Effector memory CD4-positive, alpha-beta T cell (primary cell): Measurements from ENCODE around the gene TRPC6.

ENCODE experiments used
- DNase-seq, 3 donors: peaks; one replicate each; pipeline ENCODE4 v3.0.0-alpha.2; 2020
- H3K27ac ChIP-seq: 2 replicates; pipeline ENCODE4 v1.7.0; 2013; ENCODE audit warnings: mild to moderate bottlenecking, low read length, moderate library complexity; ENCODE audit not compliant: insufficient read depth, poor library complexity, severe bottlenecking
- H3K27me3 ChIP-seq: replicated peaks from 2 replicates; pipeline ENCODE4 v1.7.0; 2013; ENCODE audit warnings: mild to moderate bottlenecking, low read length; ENCODE audit not compliant: insufficient read depth, control insufficient read depth, poor library complexity, severe bottlenecking
- H3K36me3 ChIP-seq: 2 replicates; pipeline ENCODE4 v1.7.0; 2013; ENCODE audit warnings: mild to moderate bottlenecking, low read length, moderate library complexity; ENCODE audit not compliant: control insufficient read depth, insufficient read depth
- H3K4me1 ChIP-seq: 2 replicates; pipeline ENCODE4 v1.7.0; 2013; ENCODE audit warnings: low read length, mild to moderate bottlenecking; ENCODE audit not compliant: control insufficient read depth, insufficient read depth, poor library complexity, severe bottlenecking
- H3K4me3 ChIP-seq: 2 replicates; pipeline ENCODE4 v1.7.0; 2013; ENCODE audit warnings: low read length, low read depth, mild to moderate bottlenecking; ENCODE audit not compliant: insufficient read depth, poor library complexity, severe bottlenecking
- H3K9me3 ChIP-seq: 2 replicates; pipeline ENCODE4 v1.7.0; 2013; ENCODE audit warnings: mild to moderate bottlenecking, low read length, moderate library complexity; ENCODE audit not compliant: control insufficient read depth

Gene TRPC6

DNA sequence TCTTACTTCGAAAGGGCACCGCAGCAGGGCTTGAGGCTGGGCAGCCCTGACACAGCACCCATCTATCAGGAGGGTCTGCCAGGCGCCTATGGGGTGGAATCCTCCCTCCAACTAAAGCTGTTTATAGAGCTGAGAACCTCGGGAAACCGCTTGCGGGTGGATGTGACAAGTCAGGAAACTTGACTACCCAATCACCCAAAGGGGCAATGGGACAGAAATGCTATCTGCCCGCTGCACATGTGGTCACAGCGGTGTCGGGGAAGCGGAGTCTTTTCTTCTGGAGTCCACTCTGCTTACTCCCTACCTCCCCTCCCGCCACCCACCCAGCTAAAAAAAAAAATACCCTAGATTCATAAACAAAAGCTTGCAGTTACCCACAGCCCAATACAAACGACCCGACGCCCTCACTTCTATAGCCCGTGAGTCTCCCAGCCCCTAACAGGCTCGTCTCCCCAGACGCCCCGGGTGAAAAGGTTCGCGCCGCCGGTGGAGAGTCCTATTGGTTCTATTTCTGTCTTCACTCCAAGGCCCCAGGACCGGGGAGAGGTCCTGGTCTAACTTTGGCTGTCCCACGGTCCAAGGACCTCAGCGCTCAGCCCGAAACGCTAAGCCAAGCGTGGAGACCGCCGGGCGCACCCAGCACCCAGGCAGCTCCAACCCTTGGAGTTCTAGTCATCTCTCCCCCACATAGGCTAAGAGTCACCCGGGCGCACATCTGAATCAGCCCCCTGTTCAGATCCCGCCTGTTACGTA is 1.4 kb downstream of the TRPC6 start:
- H3K4me1 ChIP-seq = no peaks in the 10 kb centered on the region
- H3K27me3 ChIP-seq = no peaks in the 10 kb centered on the region
- H3K9me3 ChIP-seq = no peaks in the 10 kb centered on the region
- DNase-seq = no peak
- no peaks in the 10 kb centered on the region for H3K36me3 ChIP-seq
- H3K27ac ChIP-seq = no peak overlapping the region
- H3K4me3 ChIP-seq = no peak overlapping the region

DNA sequence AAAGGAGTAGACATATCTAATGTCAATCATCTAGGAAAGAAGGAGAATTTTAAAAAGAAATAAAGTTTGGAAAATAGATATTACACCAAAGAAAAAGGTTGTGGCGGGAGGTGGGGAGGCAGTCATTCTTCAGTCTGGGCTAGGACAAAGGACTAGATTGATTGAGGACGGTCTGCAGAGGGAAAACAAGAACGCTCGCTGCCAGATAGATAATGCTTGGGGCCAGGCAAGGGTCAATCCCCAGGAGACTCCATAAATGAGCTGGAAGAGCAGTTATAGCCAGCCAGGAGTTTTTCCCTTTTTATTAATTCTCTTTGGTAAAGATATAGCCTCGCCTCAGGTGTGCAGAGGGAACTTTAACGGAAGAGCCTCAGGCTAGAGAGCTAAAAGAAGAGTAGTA is 6.3 kb downstream of the TRPC6 start:
- Histone ChIP-seq H3K27ac (no peak overlapping the region), H3K27me3 (no peaks in the 10 kb centered on the region), H3K4me3 (no peak overlapping the region), H3K4me1 (no peaks in the 10 kb centered on the region), H3K36me3 (no peaks in the 10 kb centered on the region), H3K9me3 (no peaks in the 10 kb centered on the region)
- DNase-seq = no peak

DNA sequence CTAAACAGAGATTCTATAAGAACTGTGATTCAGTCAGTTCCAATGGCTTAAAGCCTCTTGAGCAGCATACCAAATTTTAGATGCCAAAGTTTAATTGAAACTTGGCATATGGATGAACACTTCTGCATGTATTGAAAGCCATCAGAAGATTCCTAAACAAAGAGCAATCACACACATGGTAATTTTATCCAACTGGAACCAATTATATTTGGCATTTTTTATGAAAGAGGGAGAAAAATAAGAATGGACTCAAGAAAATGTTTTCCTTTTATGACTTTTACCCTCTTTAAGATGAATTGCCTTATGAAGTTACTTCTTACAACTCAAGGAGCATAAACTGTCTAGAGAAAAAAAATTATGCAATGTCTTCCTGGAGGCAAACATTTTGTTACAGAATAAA is 7.4 kb downstream of the TRPC6 start:
- Histone ChIP-seq H3K4me1 (no peaks in the 10 kb centered on the region), H3K36me3 (no peaks in the 10 kb centered on the region), H3K4me3 (no peak overlapping the region), H3K27me3 (no peaks in the 10 kb centered on the region), H3K9me3 (no peaks in the 10 kb centered on the region), H3K27ac (no peak overlapping the region)
- DNase-seq = no peak

DNA sequence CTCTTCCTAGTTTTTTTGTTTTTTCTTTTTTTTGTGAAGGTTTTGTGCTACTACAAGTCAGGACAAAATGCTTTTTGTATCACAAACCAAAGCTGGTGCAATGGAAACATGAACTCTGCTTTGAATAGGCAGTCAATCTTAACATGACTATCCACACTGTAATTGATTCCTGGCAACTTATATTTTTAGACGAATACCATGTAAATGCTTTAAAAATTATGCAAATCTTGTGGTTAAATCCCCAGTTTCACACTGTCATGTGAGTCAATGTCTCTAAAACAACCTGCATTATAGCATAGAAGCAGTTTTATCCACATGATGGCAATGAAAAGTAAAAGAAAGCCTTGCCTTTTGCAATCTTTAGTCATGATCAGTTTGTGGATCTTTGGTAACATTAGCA is 8.9 kb downstream of the TRPC6 start:
- no peak overlapping the region for H3K27ac ChIP-seq
- no peaks in the 10 kb centered on the region for H3K36me3 ChIP-seq
- no peaks in the 10 kb centered on the region for H3K4me1 ChIP-seq
- DNase-seq = no peak
- H3K4me3 ChIP-seq = no peak overlapping the region
- no peaks in the 10 kb centered on the region for H3K27me3 ChIP-seq
- no peaks in the 10 kb centered on the region for H3K9me3 ChIP-seq

DNA sequence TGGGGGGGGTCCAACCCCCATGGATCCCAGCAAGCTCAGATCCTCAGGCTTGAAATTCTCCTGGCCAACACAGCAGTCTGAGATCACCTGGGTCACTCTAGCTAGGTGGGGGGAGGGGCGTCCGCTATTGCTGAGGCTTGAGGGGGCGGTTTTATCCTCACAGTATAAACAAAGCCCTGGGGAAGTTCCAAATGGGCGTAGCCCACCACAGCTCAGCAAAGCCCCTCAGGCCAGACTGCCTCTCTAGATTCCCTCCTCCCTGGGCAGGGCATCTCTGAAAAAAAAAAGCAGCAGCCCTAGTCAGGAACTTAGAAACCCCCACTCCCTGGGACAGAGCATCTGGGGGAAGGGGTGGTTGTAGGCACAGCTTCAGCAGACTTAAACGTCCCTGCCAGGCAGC is 16.7 kb downstream of the TRPC6 start:
- H3K9me3 ChIP-seq = no peaks in the 10 kb centered on the region
- H3K4me1 ChIP-seq = no peaks in the 10 kb centered on the region
- no peaks in the 10 kb centered on the region for H3K27me3 ChIP-seq
- no peak overlapping the region for H3K27ac ChIP-seq
- no peak overlapping the region for H3K4me3 ChIP-seq
- no peaks in the 10 kb centered on the region for H3K36me3 ChIP-seq
- DNase-seq = no peak

DNA sequence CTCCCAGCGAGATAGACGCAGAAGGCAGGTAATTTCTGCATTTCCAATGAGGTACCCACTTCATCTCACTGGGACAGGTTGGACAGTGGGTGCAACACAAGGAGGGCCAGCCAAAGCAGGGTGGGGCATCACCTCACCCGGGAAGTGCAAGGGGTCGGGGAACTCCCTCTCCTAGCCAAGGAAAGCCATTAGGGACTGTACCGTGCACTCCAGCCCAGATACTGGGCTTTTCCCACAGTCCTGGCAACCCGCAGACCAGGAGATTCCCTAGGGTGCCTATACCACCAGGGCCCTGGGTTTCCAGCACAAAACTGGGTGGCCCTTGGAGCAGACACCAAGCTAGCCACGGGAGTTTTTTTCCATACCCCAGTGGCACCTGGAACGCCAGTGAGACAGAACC is 17.2 kb downstream of the TRPC6 start:
- no peak for DNase-seq
- Histone ChIP-seq H3K27ac (no peak overlapping the region), H3K9me3 (no peaks in the 10 kb centered on the region), H3K27me3 (no peaks in the 10 kb centered on the region), H3K4me3 (no peak overlapping the region), H3K36me3 (no peaks in the 10 kb centered on the region), H3K4me1 (no peaks in the 10 kb centered on the region)

DNA sequence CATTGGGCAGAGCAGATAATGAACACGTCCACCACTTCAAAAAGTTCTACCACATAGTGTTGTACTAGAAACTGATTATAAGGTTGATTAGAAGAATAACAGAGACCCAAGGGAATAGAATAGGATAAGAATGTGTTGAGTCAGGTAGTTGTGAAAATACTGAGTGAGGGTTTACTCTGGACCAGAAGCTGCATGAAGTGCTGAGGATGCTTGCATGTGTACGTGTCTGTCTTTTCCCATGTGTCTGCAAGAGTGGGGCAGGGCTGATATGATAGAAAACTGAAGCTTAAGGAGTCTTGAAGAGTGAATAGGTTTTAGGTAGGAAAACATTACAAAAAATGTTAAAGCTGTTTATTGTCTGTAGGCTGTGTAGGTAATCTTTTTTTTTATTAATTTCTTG is 20.6 kb downstream of the TRPC6 start:
- Histone ChIP-seq H3K36me3 (no peaks in the 10 kb centered on the region), H3K27ac (no peak overlapping the region), H3K4me1 (no peaks in the 10 kb centered on the region), H3K27me3 (no peaks in the 10 kb centered on the region), H3K9me3 (no peaks in the 10 kb centered on the region), H3K4me3 (no peak overlapping the region)
- no peak for DNase-seq

DNA sequence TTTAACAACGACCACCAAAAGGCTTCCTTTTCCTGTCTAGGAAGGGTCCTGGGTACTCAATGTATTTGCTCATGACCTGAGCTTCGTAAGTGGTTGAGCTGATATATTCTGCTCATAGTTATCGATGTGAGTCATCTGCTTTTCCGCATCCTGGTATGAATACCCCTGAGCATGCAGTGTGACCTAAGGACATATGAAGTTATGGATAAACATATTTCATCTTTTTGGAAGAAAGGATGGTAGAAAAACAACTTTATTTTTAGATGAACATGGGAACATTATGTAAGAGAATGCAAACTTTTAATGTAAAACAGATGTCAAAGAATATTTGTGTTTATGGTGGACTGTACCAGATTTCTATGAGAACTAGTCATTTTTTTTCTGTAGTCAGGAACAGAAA is 28.4 kb downstream of the TRPC6 start:
- no peaks in the 10 kb centered on the region for H3K4me1 ChIP-seq
- H3K9me3 ChIP-seq = no peaks in the 10 kb centered on the region
- H3K36me3 ChIP-seq = no peaks in the 10 kb centered on the region
- H3K27me3 ChIP-seq = no peaks in the 10 kb centered on the region
- H3K27ac ChIP-seq = no peak overlapping the region
- no peak for DNase-seq
- no peak overlapping the region for H3K4me3 ChIP-seq

DNA sequence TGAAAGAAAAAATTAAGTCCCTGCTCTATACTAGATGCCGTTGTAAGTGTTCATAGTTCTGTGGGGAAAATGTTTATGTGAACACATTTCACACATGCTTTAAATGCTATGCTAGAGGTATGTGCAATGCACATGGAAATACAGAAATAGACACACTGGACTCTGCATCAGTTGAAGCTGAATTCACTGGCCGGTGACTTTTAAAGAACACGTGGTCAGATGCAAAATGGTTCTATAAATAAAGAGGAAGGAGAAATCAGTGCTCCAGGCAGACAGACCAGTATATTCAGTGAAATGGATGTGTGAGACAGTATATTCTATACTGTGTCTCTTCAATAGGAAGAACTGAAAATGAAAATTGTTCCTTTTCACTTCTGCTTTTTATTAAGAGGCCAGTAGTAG is 29.9 kb downstream of the TRPC6 start:
- H3K9me3 ChIP-seq = no peaks in the 10 kb centered on the region
- no peak overlapping the region for H3K27ac ChIP-seq
- DNase-seq = no peak
- H3K4me3 ChIP-seq = no peak overlapping the region
- no peaks in the 10 kb centered on the region for H3K27me3 ChIP-seq
- no peaks in the 10 kb centered on the region for H3K36me3 ChIP-seq
- H3K4me1 ChIP-seq = no peaks in the 10 kb centered on the region

DNA sequence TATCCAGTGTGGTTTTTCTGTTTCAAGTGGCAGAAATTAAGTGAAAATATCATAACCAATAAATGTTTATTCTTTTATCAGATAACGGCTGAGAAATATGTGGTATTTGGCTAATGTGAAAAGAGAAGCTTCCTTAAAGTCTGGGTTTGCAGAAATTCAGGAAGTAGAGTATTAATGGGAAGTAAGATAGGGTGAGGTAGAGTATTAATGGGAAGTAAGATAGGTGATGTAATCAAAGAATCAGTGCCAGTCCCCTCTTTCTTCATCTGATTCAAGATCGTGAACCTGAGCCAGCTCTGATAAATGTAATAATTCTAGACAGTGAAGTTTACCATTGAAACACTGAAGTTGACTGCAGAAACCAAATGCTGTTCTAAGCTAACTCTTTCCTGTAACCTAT is 30.9 kb downstream of the TRPC6 start:
- no peaks in the 10 kb centered on the region for H3K27me3 ChIP-seq
- DNase-seq = no peak
- no peak overlapping the region for H3K4me3 ChIP-seq
- no peaks in the 10 kb centered on the region for H3K36me3 ChIP-seq
- no peaks in the 10 kb centered on the region for H3K9me3 ChIP-seq
- no peak overlapping the region for H3K27ac ChIP-seq
- H3K4me1 ChIP-seq = no peaks in the 10 kb centered on the region
